Neutrophil (primary cell): ENCODE data around the gene OAF.

Experiments
- H3K27ac ChIP-seq: fragments of 200-600 bp; sonication (generic); 2 replicates; pipeline ENCODE4 v1.5.1; 2016; ENCODE audit warnings: mild to moderate bottlenecking, moderate library complexity
- H3K27me3 ChIP-seq: fragments of 200-600 bp; sonication (generic); 2 replicates; pipeline ENCODE4 v1.6.0; 2016; ENCODE audit warnings: mild to moderate bottlenecking
- H3K36me3 ChIP-seq: fragments of 200-600 bp; sonication (generic); 2 replicates; pipeline ENCODE4 v1.5.1; 2017
- H3K4me1 ChIP-seq, 2 experiments: fragments of 200-600 bp in 1 of 2; sonication (generic) in 1 of 2; 1 replicate in 1 of 2; 2 replicates in 1 of 2; pipeline versions ENCODE4 v1.5.1 to v1.6.1; 2013 to 2016; ENCODE audit warnings: low read depth in 1 of 2, low read length in 1 of 2, mild to moderate bottlenecking in 1 of 2, moderate library complexity in 1 of 2; ENCODE audit not compliant: control insufficient read depth in 1 of 2, insufficient read depth in 1 of 2
- H3K4me3 ChIP-seq, 2 experiments: fragments of 200-600 bp in 1 of 2; sonication (generic) in 1 of 2; 1 replicate in 1 of 2; 2 replicates in 1 of 2; pipeline ENCODE4 v1.5.1; 2013 to 2016; ENCODE audit warnings: low read depth in 1 of 2, low read length in 1 of 2, mild to moderate bottlenecking in 1 of 2, moderate library complexity in 1 of 2
- H3K9me3 ChIP-seq: fragments of 200-600 bp; sonication (generic); 2 replicates; pipeline ENCODE4 v1.5.1; 2016
- CTCF ChIP-seq: fragments of 200-600 bp; sonication (generic); IDR thresholded peaks from 2 replicates; pipeline ENCODE4 v1.5.1; 2016; ENCODE audit warnings: antibody characterized with exemption

OAF gene

GRCh38 chr11:120254788-120255518, 44.1 kb downstream of the OAF start:
- peaks cover 85% of the 10 kb centered on the region for H3K27me3 ChIP-seq
- no peak for TF ChIP-seq CTCF

GRCh38 chr11:120255519-120255866, 44.7 kb downstream of the OAF start:
- Histone ChIP-seq H3K4me3 (no peak overlapping the region), H3K27me3 (peaks cover 82% of the 10 kb centered on the region), H3K27ac (no peak overlapping the region), H3K4me1 (no peaks in the 10 kb centered on the region), H3K36me3 (no peaks in the 10 kb centered on the region), H3K9me3 (no peaks in the 10 kb centered on the region)
- no peak for TF ChIP-seq CTCF

More at GRCh38 chr11:120254788-120255518, 44.1 kb downstream of the OAF start:
- Histone ChIP-seq H3K4me1 (no peaks in the 10 kb centered on the region), H3K4me3 (no peak overlapping the region), H3K9me3 (no peaks in the 10 kb centered on the region), H3K27ac (no peak overlapping the region), H3K36me3 (no peaks in the 10 kb centered on the region)

GRCh38 chr11:120256178-120256577, 45.3 kb downstream of the OAF start:
- H3K4me1 ChIP-seq = no peaks in the 10 kb centered on the region
- H3K9me3 ChIP-seq = no peaks in the 10 kb centered on the region
- no peak overlapping the region for H3K4me3 ChIP-seq
- H3K36me3 ChIP-seq = no peaks in the 10 kb centered on the region
- no peak overlapping the region for H3K27ac ChIP-seq
- TF ChIP-seq CTCF = no peak
- H3K27me3 ChIP-seq = peaks cover 79% of the 10 kb centered on the region

- Histone ChIP-seq H3K27me3 (peaks cover 84% of the 10 kb centered on the region), H3K9me3 (no peaks in the 10 kb centered on the region)
- TF ChIP-seq CTCF = no peak
These were observed 45.9 kb downstream of the OAF start for GRCh38 chr11:120256779-120257178.

GRCh38 chr11:120257346-120257745, 46.5 kb downstream of the OAF start:
- H3K27ac ChIP-seq = no peak overlapping the region
- H3K27me3 ChIP-seq = peaks cover 84% of the 10 kb centered on the region
- no peaks in the 10 kb centered on the region for H3K4me1 ChIP-seq
- no peaks in the 10 kb centered on the region for H3K36me3 ChIP-seq
- TF ChIP-seq CTCF = no peak
- H3K4me3 ChIP-seq = no peak overlapping the region
- no peaks in the 10 kb centered on the region for H3K9me3 ChIP-seq

More at GRCh38 chr11:120256779-120257178, 45.9 kb downstream of the OAF start:
- Histone ChIP-seq H3K4me1 (no peaks in the 10 kb centered on the region), H3K27ac (no peak overlapping the region), H3K4me3 (no peak overlapping the region), H3K36me3 (no peaks in the 10 kb centered on the region)
